A549 treated with DMSO at 1 μM for 4 hours (cell line): ENCODE data around the gene VTI1B. TPM values are rescaled to one million over a fixed set of nuclear protein-coding genes. Genes with fewer than 3 reads are reported as not detected.

Source experiments
- total RNA-seq: library from RNA; stranded (reverse); fragments of 200-300 nt; extraction: Qiagen RNA extraction; gene quantifications from 5 replicates; pipeline ENCODE4 v1.2.3, GENCODE V29; 2022; ENCODE audit warnings: low read depth

The VTI1B gene
- 83.1 to 95.8 TPM (median 90.0 TPM) in 5 replicates for total RNA-seq

GRCh38 chr14:67674480-67675218 lies at the start of gene VTI1B:
TSS of gene VTI1B (minus strand) at chr14:67674632. CDS start at chr14:67674489, 143 bp downstream.

GRCh38 chr14:67701492-67701891 lies 27.1 kb upstream of the VTI1B start, which contains the start of gene RDH12:
TSS of gene RDH12 (plus strand) at chr14:67701886. CDS start at chr14:67722643, 20,757 bp downstream.

GRCh38 chr14:67695394-67695949 lies 21.0 kb upstream of the VTI1B start, which contains the start of gene RDH11:
TSS of gene RDH11 (minus strand) at chr14:67695764. CDS start at chr14:67695703, 61 bp downstream.

DNA sequence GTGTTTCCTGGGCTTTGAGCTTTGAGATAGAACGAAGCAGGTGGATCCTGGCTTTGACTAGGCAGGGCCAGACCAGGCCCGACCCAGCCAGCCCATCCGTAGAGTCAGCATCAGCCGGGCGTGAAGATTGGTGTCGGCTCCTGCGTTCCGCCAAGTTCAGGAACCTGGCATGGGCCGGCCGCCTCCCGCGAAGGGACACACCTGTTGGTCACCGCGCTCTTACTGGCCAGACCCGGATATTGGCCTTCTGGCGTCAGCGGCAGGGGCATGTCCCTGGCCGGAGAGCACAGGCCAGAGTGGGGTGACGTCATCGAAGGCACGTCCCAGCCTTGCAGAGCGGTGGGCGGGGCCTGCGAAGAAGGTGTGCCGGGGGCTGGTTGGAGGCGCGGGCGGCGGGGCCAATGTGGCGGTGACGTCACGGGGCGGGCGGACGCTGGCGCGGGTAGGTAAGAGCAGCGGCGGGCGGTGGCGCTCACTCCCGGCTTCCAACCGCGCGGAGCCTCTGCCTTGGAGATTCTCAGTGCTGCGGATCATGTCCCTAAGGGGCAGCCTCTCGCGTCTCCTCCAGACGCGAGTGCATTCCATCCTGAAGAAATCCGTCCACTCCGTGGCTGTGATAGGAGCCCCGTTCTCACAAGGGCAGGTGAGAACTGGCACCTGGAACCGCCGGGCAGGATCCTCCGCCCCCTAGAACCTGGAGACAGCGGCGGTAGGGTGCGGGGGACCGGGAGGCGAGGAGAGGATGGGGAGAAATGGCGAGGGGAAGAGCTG lies 54.8 kb downstream of the VTI1B start, which contains the start of gene ARG2:
ARG2 (plus strand) TSS at position 475 of the 771 bp plus-strand sequence; CDS start at position 533, 58 bp downstream.

GRCh38 chr14:67599698-67600561 lies 74.5 kb downstream of the VTI1B start, which contains the start of gene PIGH:
TSS of gene PIGH (minus strand) at chr14:67600268. CDS start at chr14:67600203, 65 bp downstream.

Other genes with a start within 250 kb of the VTI1B start
- 0.14 to 0.24 TPM (median 0.20 TPM) in 5 replicates for gene TMEM229B, start 185.9 kb downstream of the VTI1B start, total RNA-seq
- 3.6 to 4.6 TPM (median 4.5 TPM) in 5 replicates for gene PLEKHH1, start 141.3 kb downstream of the VTI1B start, total RNA-seq
- gene PIGH, start 74.4 kb downstream of the VTI1B start, total RNA-seq = 18.6 to 23.1 TPM (median 21.1 TPM) in 5 replicates
- gene ARG2, start 54.7 kb downstream of the VTI1B start, total RNA-seq = 1.4 to 2.0 TPM (median 1.6 TPM) in 5 replicates
- 64.7 to 71.4 TPM (median 67.8 TPM) in 5 replicates for gene RDH11, start 21.1 kb upstream of the VTI1B start, total RNA-seq
- gene RDH12, start 27.3 kb upstream of the VTI1B start, total RNA-seq = 0.08 to 0.14 TPM (median 0.09 TPM) in 3 of 5 replicates, not detected in the others
- gene ZFYVE26, start 142.0 kb upstream of the VTI1B start, total RNA-seq = 6.1 to 7.1 TPM (median 6.2 TPM) in 5 replicates
- gene RAD51B, start 145.1 kb upstream of the VTI1B start, total RNA-seq = 3.9 to 5.8 TPM (median 4.4 TPM) in 5 replicates